SW 1271 (cell line): ENCODE measurements around the gene ITPR1.

ENCODE experiments used
- DNase-seq, 2 experiments: peaks; one replicate each; lab custom pipeline; 2025; lab: John Stamatoyannopoulos, UW

The ITPR1 gene

GRCh38 chr3:4491855-4492207 lies 1.3 kb upstream of the ITPR1 start:
- DNase-seq: no peak

DNA sequence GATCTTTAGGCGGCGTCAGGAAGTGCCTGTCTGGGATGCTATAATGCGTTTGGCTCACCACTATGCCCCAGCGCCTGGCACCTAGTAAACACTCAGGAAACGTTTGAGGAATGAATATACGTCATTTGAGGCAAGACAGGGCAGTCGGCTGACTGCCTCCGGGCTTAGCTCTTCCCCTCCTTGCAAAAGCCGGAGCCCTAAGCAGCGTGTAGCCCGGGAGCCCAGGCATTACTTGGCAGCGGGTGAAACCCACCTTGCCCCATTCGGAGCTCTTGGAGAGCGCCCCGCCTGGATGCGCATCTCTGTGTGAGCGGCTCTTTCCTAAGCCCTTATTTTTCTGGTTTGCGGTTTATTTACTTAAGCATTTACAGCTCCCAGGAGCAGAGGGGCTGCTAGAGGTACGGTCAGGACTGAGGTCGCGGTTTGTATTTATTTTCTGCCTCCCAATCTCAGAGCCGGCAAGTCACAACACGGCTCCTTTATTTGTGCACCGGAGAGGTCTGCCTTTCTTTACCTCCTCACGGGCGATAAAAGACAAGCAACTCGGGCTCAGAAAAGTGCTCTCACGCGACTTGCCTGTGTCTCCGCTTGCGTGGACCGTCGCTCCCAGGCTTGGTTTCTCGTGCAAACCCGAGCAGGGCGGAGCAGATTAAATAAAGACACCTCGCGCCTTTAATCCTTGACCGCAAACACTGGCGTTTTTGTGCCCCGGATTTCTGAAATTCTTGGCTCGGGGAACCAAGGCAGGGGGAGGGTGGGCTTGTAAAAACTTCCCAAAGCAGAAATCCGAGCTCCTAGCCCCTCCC lies 737 bp upstream of the ITPR1 start:
- peak; percentile 57 to 65 for DNase-seq

- no peak for DNase-seq
Measured at GRCh38 chr3:4493941-4494894, 1.1 kb downstream of the ITPR1 start.

DNA sequence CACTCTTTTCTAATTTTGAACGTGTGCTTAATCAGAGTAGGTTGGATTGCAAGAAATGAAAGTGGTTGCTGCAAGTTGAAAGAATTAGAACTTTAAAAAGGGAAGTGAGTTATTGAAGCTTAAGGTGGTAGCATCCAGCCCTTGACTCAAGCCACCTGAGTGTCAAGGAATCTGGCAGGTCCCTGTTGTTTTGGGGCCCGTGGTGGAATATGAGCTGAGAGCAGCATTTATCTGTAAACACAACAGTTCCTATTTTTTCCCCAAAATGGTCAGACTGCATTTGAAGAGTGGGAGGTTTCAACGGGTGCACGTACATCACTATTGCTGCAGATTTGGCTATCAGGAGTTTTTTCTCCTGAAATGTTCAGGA lies 1.7 kb downstream of the ITPR1 start:
- no peak for DNase-seq

DNA sequence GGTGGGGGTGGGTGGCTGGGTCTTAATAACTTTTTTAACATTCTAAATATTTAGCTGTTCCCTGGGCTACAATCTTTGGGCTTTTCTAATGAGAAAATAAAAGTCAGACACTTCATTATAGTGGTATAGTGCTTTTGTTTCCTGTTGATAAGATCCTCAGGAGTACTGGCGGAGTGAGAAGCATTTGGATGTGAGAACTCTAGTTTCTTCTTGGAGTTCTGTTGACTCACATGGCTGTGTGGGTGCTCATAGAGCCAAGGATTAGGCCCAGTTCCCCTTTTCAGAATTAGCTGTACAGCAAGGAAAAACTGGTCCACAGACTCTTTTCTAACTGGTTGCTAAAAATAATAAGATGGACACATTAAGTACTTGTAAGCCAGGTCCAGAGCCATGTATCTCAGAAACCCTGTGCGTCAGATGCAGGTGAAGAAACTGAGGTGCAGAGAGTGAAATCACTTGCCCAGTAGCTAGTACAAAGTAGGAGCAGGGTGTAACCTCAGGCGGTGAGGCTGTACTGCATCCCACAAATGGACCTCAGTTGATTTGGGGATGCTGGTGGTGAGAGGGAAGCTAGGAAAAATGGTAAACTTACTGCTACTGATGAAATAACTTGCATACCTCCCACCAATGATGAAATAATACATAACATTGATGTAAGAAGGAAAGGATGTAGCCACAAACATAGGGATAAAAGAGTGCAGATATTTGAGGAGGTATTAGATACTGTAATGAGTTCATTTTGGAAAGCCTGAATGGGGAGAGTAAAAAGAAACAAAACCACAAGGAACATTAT lies 2.3 kb downstream of the ITPR1 start:
- DNase-seq: no peak

GRCh38 chr3:4496087-4496452 lies 2.9 kb downstream of the ITPR1 start:
- DNase-seq: no peak

DNA sequence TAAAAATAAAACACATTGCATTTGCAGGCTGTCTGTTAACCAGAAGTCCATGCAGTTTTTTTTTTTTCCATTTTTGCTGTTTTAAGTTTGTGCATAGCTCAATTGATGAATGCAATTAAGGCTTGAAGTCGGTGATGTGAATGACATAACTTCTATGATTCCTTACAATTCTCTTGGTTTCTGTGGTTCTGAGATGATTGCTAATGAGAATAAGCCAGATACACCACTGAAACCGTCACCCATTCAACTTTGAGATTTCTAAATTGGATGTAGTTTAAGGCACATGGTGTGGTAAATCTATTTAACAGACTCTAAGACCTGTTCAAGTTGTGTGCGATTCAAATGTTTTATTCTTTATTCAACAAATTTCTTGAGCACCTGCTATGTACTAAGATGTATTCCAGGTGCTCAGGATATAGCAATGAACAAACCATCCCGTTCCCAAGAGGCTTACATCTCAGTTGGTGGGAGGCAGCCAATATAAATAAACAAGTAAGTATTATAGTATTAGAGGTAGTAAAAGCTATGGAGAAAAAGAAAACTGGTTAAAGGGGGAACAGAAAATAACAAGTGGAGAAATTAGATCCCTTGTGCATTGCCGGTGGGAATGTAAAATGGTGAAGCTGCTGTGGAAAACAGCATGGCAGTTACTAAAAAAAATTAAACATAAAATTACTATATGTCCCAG lies 4.0 kb downstream of the ITPR1 start:
- DNase-seq: no peak

DNA sequence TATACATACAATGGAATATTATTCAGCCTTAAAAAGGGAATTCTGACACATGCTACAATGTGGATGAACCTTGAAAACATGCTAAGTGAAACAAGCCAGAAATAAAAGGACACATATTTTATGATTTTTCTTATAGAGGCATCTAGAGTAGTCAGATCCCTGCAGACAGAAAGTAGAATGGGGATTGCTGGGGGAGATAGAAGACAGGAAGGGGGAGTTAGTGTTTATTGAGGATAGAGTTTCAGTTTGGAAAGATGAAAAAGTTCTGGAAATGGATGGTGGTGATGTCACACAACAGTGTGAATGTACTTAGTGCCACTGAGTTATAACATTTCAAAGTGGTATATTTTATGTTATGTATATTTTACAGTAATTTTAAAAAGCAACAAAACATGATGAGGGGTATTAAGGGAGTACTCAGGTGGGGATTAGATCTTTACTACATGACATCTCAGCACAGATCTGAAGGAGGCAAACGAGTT lies 4.7 kb downstream of the ITPR1 start:
- no peak for DNase-seq

GRCh38 chr3:4498446-4498845 lies 5.3 kb downstream of the ITPR1 start:
- DNase-seq: no peak

DNA sequence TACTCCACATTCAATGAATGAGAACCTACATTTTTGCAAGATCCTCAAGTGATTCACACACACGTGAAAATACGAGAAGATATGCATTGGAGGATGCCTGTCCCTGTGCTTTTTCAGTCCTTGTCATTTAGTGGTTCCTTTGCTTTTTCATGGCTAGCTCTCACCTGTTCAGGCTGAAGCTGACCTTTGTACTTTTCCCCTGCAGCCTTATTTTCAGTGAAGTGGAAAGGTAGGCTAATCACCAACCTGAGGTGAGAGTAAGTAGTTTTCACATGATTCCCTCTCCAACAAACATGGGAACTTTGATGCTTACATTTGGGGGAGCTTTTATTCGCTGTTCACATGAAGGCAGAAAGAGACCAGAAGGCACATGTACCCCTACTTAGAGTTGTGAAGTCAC lies 8.3 kb downstream of the ITPR1 start:
- DNase-seq: no peak

GRCh38 chr3:4501927-4502326 lies 8.8 kb downstream of the ITPR1 start:
- DNase-seq: no peak

GRCh38 chr3:4503050-4503449 lies 9.9 kb downstream of the ITPR1 start:
- no peak for DNase-seq

DNA sequence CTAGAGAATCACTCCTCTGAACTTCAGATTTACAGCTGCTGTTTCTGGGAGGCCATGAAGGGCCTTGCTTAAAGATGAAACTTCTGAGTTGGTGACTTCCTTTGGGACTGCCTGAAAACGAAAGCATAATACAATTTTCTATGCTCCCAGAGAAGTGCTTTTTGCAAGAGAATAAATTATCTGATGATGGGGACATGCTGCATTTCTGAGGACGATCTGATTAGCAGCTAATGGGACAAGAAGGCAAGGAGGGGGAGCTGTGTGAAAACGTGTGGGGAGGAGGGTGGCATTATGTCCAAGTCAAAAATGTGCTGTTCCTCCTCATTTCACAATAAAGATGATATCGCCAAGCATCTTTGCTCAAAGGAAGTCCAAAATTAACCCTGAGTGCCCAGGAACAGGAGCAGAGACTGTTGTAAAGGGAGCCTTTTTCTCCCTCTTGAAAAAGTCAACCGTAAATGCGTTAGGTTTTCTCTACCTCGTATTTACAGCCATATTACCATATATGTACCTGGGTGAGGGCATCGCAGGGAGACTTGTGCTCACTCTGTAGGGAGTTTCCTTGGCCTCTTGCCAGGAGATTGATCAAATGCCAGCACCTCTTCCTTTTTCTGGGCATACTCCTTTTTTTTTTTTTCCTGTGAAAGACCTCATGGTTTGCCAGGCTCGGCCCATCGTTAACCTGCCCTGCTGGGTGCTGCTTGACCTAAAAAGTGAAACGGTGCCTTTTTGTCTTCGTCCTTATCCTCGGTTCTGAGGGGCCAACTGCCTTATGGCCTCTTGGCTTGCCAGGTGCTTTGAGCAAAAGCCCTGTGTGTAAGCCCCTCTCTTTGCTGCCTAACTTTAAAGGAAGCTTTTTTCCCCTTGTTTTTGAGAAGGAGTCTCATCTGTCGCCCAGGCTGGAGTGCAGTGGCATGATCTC lies 11.5 kb downstream of the ITPR1 start:
- no peak for DNase-seq

- DNase-seq: no peak
Measured at GRCh38 chr3:4505688-4506558, 12.8 kb downstream of the ITPR1 start.

GRCh38 chr3:4506559-4507023 lies 13.4 kb downstream of the ITPR1 start:
- no peak for DNase-seq

- no peak for DNase-seq
Measured at GRCh38 chr3:4507024-4507596, 14.0 kb downstream of the ITPR1 start.

DNA sequence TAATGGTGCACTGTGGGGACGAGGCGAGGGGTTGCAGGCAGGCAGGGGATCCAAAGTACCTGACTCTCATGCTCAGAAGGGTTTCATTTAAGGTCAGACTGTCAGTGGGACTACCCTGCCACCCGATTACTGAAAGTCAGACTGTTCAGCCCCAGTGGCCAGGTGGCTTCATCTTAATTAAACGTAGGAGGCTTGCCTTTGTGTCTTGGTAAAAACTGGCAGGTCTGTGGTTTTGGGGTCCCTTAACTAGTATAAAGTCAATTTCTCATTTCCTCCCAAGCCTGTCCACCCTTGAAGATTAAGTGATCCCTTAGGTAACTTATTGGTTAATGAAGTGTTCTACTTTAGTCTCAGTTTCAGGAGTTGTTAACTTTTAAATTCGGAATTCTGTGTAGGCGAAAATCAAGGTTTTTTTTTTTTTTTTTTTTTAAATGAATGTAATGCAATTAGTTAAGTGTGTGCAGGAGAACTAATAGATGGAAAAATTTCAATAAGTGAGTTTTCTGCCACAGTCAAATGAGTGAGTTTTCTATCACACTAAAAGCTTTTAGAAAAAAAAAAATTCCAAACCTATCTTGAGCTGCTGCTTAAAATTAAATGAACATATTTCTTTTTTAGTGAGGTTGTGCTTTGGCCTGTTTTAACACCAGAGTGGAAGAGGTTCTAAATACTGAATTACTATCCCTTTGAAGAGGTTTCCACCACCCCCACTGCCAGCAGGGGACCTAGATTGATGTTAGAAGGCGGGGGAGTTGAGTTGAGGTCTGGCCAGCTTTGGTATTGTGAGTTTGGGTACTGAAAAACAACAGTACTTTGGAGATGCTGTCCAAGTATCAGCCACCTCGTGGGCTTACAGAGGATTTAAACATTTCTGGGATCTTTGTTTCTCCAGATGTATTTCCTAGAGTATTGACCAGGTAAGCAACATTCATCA lies 15.2 kb downstream of the ITPR1 start:
- DNase-seq: no peak

GRCh38 chr3:4509043-4509442 lies 15.9 kb downstream of the ITPR1 start:
- no peak for DNase-seq
